Left lung (tissue), 10 donors: ENCODE results near the gene TSPEAR. TPM values are rescaled to one million over a fixed set of nuclear protein-coding genes. Genes with fewer than 3 reads are reported as not detected.

Source experiments
- ATAC-seq: fragments of 200-7000 bp; cut with Tn5 transposase; one replicate; pipeline ENCODE4 v1.9.1; 2020; ENCODE audit warnings: moderate library complexity
- DNase-seq, 4 donors: peaks; one replicate each; pipeline ENCODE4 v3.0.0-alpha.2; 2013 to 2020
- H3K27ac ChIP-seq, 2 donors: fragments of 200-600 bp; sonication (generic) in 1 of 2; one replicate each; pipeline versions ENCODE4 v1.5.0 to v1.8.0; 2020 to 2021
- H3K27me3 ChIP-seq, 2 donors: fragments of 200-600 bp; sonication (generic) in 1 of 2; one replicate each; pipeline versions ENCODE4 v1.5.0 to v1.8.0; 2020 to 2021
- H3K36me3 ChIP-seq, 2 donors: fragments of 200-600 bp; sonication (generic) in 1 of 2; one replicate each; pipeline versions ENCODE4 v1.5.0 to v1.8.0; 2020 to 2021
- H3K4me1 ChIP-seq, 2 donors: fragments of 200-600 bp; one replicate each; pipeline ENCODE4 v1.8.0; 2021
- H3K4me3 ChIP-seq, 2 donors: fragments of 200-600 bp; sonication (generic) in 1 of 2; one replicate each; pipeline versions ENCODE4 v1.5.0 to v1.8.0; 2020 to 2021; ENCODE audit warnings: mild to moderate bottlenecking in 1 of 2
- H3K9me3 ChIP-seq, 2 donors: fragments of 200-600 bp; sonication (generic) in 1 of 2; one replicate each; pipeline versions ENCODE4 v1.5.0 to v1.8.0; 2020 to 2021
- intact Hi-C, 2 donors: fragments of 100-400 bp; cut with DNase I; formaldehyde crosslinking; loops; one replicate each; pipeline versions ENCODE4 v1.11.2 to v1.14.2; 2022
- polyA plus RNA-seq, 6 donors: library from polyadenylated mRNA; unstranded; fragments of 120-200 nt; gene quantifications; one replicate each; pipeline ENCODE4 v1.2.1, GENCODE V29; 2013; ENCODE audit not compliant: insufficient read length in 6 of 6
- total RNA-seq, 2 donors: library from RNA; stranded (reverse); fragmentation: NEBNext Ultra II Directional; extraction: Animal tissue kit (Norgen Biotek cat#: 25700); gene quantifications; one replicate each; pipeline ENCODE4 v1.2.1, GENCODE V29; 2021
- TF ChIP-seq, protein P1 (sequence below), 2 donors: fragments of 200-600 bp; sonication (generic) in 1 of 2; IDR thresholded peaks; one replicate each; pipeline versions ENCODE4 v1.5.0 to v1.8.0; 2021; ENCODE audit warnings: antibody characterized with exemption in 2 of 2
- donor health status: DM: no; HTN: yes; CAD: no.
- donor health status: DM: no; HTN: no; CAD: no.

The TSPEAR gene
- total and polyA plus RNA-seq, 8 donors, result 0.10 to 4.7 (median 3.3) TPM

DNA sequence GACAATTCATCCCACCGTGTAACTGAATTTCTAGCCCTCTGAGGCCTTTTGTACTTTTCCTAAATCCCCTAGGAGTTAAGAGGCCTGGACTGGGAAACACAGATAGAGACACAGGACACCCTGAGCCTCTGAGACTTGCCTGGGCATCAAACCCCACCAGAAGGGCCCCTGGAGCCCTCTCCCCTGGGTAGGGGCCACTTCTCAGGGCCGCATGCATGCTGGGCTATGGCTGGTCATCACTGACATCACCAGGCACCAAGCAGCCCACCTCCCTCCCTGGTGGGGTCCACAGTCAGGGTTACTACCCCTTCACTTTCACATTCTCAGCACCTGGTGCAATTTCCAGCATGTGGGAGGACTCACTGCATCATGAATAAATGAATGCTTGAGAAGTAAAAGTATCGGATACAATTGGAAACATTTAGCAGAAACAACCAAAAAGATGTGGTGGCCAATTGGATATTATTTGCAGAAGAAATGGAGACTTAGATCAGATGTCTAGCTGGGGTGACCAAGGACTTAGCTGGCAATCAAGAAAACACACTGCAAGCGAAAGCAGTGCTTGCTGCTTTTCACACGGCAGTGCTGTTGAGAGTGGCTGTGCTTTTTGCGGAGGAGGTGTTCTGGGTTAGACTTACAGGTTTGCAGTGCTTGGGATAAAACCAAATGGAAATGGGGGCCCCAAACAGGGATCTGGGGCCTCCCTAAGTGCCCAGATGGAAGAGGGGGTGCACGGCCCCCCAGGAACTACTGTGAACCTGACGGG lies 111.9 kb downstream of the TSPEAR start:
- no peaks in the 10 kb centered on the region for H3K36me3 ChIP-seq
- H3K27ac ChIP-seq, result no peak overlapping the region
- H3K27me3 ChIP-seq, result peaks cover 0 to 46% of the 10 kb centered on the region in 2 donors
- TF ChIP-seq, protein P1, sequence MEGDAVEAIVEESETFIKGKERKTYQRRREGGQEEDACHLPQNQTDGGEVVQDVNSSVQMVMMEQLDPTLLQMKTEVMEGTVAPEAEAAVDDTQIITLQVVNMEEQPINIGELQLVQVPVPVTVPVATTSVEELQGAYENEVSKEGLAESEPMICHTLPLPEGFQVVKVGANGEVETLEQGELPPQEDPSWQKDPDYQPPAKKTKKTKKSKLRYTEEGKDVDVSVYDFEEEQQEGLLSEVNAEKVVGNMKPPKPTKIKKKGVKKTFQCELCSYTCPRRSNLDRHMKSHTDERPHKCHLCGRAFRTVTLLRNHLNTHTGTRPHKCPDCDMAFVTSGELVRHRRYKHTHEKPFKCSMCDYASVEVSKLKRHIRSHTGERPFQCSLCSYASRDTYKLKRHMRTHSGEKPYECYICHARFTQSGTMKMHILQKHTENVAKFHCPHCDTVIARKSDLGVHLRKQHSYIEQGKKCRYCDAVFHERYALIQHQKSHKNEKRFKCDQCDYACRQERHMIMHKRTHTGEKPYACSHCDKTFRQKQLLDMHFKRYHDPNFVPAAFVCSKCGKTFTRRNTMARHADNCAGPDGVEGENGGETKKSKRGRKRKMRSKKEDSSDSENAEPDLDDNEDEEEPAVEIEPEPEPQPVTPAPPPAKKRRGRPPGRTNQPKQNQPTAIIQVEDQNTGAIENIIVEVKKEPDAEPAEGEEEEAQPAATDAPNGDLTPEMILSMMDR (IDR thresholded peaks at IDR 0.05), result no peak
- intact Hi-C loops, result no loop called here
- no peak for ATAC-seq
- H3K4me3 ChIP-seq, result no peak overlapping the region
- no peaks in the 10 kb centered on the region for H3K4me1 ChIP-seq
- no peak for DNase-seq
- no peaks in the 10 kb centered on the region for H3K9me3 ChIP-seq

DNA sequence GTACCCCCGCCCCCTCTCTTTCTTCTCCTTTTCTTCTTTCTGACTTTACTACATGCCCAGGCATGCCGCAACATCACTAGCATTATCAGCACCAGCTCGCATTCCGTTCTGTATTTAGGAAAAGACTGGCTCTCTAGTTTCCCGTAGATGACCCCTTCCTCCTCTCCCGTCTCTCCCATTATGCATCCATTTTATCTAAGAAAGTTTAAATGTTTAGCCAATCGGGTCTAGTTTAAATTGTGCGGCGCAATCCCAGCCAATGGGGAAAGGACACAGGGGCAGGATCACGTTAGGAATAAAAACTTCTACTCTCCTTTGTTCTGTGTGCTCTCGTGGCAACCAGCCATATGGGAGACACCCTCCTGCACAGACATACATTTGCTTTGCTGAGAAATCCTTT lies 113.3 kb downstream of the TSPEAR start:
- no peak overlapping the region for H3K27ac ChIP-seq
- H3K4me3 ChIP-seq, result no peak overlapping the region
- peaks cover 0 to 42% of the 10 kb centered on the region in 2 donors for H3K27me3 ChIP-seq
- DNase-seq (no peak), ATAC-seq (no peak)
- intact Hi-C loops, result no loop called here
- TF ChIP-seq, protein P1 (IDR thresholded peaks at IDR 0.05), result no peak
- no peaks in the 10 kb centered on the region for H3K9me3 ChIP-seq
- H3K4me1 ChIP-seq, result no peaks in the 10 kb centered on the region
- H3K36me3 ChIP-seq, result no peaks in the 10 kb centered on the region

DNA sequence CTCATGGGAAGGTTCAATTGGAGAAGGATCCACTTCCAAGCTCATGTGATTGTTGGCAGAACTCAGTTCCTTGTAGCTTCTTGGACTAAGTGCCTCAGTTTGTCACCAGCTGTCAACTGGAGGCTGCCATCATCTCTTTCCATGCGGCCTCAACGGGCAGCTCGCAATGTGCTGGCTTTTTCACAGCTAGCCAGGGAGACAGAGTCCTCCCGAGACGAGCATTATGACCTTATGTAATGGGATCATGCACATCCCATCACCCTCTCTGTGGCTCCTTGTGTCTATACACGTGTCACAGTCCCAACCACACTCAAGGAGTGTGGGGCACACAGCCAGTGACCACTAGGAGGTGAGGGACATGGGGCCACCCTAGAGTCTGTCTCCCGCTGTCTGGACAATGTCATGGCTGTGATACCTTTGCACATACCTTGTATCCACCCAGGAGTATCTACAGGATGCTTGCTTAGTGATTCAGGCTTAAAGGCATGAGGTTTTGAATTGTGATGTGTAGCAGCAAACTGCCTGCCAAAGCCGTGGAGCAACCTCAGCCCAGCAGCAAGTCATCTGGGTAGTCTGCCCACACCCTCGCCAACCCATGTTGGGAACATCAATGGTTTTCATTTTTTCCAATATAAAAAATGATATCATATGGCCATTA lies 115.2 kb downstream of the TSPEAR start:
- Histone ChIP-seq H3K27ac (no peak overlapping the region), H3K9me3 (no peaks in the 10 kb centered on the region), H3K27me3 (peaks cover 0 to 39% of the 10 kb centered on the region in 2 donors), H3K4me3 (no peak overlapping the region), H3K36me3 (no peaks in the 10 kb centered on the region), H3K4me1 (no peaks in the 10 kb centered on the region)
- no peak for ATAC-seq
- no peak for DNase-seq
- TF ChIP-seq, protein P1 (IDR thresholded peaks at IDR 0.05), result no peak
- intact Hi-C loops, result no loop called here

DNA sequence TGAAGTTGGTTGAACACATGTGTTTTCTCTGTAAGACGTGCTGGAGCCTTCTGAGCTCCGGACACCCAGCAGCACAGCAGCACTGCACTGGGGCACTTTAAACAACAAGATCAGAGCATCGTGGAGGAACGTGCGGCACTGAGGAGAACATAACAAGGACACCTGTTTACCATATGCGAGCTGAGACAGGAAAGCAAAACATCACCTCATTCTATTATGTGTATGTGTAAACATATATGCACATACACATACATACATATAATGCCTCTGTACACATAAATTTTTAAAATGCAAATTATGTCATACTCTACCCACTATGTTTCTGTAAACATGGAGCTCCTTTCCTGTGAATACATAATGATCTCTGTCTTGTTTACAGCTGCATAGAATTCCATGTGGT lies 115.8 kb downstream of the TSPEAR start:
- TF ChIP-seq, protein P1 (IDR thresholded peaks at IDR 0.05), result no peak
- Histone ChIP-seq H3K4me1 (no peaks in the 10 kb centered on the region), H3K4me3 (no peak overlapping the region), H3K27me3 (peaks cover 0 to 37% of the 10 kb centered on the region in 2 donors), H3K27ac (no peak overlapping the region), H3K9me3 (no peaks in the 10 kb centered on the region), H3K36me3 (no peaks in the 10 kb centered on the region)
- ATAC-seq, result no peak
- DNase-seq, result no peak
- intact Hi-C loops, result no loop called here

DNA sequence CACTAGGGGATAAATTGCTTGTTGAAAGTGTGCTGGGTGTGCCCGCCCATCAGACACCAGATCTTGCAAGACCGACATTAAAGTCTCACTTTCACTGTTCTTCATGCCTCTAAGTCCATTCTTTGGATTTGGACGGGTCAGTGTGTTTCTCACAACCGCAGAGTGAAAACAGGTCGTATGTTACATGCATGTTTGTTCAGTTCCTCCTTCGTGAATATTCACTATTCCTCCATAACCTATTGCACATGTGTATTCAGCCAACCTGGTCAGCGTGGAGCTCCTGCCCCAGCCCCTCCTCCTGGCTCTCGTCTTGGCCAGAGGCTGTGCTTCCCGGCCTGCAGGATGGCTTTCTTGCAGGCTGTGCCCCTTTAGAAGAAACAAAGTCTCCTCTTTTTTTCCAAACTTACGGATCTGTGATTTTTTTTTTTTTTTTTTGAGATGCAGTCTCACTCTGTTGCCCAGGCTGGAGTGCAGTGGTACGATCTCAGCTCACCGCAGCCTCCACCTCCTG lies 116.9 kb downstream of the TSPEAR start:
- H3K27ac ChIP-seq, result no peak overlapping the region
- ATAC-seq (no peak), DNase-seq (no peak)
- no peaks in the 10 kb centered on the region for H3K9me3 ChIP-seq
- intact Hi-C loops, result no loop called here
- H3K4me3 ChIP-seq, result no peak overlapping the region
- no peaks in the 10 kb centered on the region for H3K4me1 ChIP-seq
- no peaks in the 10 kb centered on the region for H3K36me3 ChIP-seq
- TF ChIP-seq, protein P1 (IDR thresholded peaks at IDR 0.05), result no peak
- H3K27me3 ChIP-seq, result peaks cover 0 to 37% of the 10 kb centered on the region in 2 donors
